Measurements from ENCODE around the gene CUL3.

DNA sequence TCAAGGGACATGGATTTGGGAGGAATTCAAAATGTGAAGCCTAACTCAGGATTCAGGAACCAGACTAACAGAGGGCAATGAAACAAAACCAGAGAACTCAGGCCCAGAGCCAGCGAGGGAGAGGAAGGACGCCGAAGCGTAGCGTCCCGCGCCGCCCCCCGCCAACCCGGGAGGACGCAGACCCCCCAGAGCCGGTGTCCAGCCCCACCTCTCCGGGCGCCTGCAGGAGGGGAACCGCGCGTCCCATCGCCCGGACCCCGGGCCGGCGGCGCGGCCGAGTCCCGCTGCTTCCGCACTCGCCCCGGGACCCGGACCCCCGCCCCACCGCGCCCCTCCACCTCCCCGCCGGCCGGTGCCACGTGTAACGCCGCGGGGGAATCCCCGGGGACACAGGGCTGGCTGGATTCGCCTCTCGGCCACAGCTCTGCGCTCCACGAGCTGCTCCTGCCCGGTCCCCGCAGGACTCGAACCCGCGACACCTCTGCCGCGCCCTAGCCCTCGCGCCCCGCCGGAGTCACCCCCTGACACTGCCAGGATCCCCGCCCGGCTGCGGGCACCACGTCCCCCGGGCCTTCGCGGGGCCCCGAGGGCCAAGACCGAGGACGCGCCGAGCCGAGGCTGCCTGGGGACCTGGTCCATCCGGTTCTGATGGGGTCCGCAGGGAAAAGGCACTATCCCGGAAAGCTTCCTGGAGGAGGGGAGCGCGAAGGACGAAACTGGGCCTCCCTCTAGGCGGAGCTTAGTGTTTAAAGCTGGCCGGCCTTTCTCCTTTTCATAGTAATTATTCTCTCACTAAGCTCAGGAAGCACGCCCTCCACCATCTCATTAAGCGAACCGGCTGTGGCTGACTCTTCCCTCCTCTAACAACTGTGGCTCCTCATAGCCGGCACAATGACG, 142.8 kb downstream of the CUL3 start:
- TF ChIP-seq ZFP3 (CRISPR knock-in tag; IDR thresholded peaks at IDR 0.05) (no peak), TSHZ2 (CRISPR knock-in tag; IDR thresholded peaks at IDR 0.05) (no peak), CSDC2 (CRISPR knock-in tag; IDR thresholded peaks at IDR 0.05) (no peak), RARB (CRISPR knock-in tag; IDR thresholded peaks at IDR 0.05) (no peak), ZFP30 (CRISPR knock-in tag; IDR thresholded peaks at IDR 0.05) (no peak), GLIS3 (CRISPR knock-in tag; IDR thresholded peaks at IDR 0.05) (no peak), OSR1 (CRISPR knock-in tag; IDR thresholded peaks at IDR 0.05) (no peak)
- TF ChIP-seq, protein P1, sequence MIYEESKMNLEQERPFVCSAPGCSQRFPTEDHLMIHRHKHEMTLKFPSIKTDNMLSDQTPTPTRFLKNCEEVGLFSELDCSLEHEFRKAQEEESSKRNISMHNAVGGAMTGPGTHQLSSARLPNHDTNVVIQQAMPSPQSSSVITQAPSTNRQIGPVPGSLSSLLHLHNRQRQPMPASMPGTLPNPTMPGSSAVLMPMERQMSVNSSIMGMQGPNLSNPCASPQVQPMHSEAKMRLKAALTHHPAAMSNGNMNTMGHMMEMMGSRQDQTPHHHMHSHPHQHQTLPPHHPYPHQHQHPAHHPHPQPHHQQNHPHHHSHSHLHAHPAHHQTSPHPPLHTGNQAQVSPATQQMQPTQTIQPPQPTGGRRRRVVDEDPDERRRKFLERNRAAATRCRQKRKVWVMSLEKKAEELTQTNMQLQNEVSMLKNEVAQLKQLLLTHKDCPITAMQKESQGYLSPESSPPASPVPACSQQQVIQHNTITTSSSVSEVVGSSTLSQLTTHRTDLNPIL (CRISPR knock-in tag; IDR thresholded peaks at IDR 0.05; ENCODE audit: low read depth), result no peak
- TF ChIP-seq, protein P2, sequence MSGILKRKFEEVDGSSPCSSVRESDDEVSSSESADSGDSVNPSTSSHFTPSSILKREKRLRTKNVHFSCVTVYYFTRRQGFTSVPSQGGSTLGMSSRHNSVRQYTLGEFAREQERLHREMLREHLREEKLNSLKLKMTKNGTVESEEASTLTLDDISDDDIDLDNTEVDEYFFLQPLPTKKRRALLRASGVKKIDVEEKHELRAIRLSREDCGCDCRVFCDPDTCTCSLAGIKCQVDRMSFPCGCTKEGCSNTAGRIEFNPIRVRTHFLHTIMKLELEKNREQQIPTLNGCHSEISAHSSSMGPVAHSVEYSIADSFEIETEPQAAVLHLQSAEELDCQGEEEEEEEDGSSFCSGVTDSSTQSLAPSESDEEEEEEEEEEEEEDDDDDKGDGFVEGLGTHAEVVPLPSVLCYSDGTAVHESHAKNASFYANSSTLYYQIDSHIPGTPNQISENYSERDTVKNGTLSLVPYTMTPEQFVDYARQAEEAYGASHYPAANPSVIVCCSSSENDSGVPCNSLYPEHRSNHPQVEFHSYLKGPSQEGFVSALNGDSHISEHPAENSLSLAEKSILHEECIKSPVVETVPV (CRISPR knock-in tag; IDR thresholded peaks at IDR 0.05), result no peak

All from SK-N-SH treated with all-trans-retinoic acid at 6 μM for 48 hours (cell line).